GM21423 (cell line): ENCODE data around the gene EVA1C.
"Not testable (repeated sequence)": the region's sequence is repeated elsewhere in the genome, so short reads cannot be mapped to it uniquely, and the experiment has no call there.

Experiments
- ATAC-seq: cut with Tn5 transposase; IDR thresholded peaks from one replicate; pipeline ENCODE4 v1.9.1; 2021; ENCODE audit warnings: mild to moderate bottlenecking, moderate library complexity; ENCODE audit not compliant: unreplicated experiment

EVA1C gene, protein sequence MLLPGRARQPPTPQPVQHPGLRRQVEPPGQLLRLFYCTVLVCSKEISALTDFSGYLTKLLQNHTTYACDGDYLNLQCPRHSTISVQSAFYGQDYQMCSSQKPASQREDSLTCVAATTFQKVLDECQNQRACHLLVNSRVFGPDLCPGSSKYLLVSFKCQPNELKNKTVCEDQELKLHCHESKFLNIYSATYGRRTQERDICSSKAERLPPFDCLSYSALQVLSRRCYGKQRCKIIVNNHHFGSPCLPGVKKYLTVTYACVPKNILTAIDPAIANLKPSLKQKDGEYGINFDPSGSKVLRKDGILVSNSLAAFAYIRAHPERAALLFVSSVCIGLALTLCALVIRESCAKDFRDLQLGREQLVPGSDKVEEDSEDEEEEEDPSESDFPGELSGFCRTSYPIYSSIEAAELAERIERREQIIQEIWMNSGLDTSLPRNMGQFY

DNA sequence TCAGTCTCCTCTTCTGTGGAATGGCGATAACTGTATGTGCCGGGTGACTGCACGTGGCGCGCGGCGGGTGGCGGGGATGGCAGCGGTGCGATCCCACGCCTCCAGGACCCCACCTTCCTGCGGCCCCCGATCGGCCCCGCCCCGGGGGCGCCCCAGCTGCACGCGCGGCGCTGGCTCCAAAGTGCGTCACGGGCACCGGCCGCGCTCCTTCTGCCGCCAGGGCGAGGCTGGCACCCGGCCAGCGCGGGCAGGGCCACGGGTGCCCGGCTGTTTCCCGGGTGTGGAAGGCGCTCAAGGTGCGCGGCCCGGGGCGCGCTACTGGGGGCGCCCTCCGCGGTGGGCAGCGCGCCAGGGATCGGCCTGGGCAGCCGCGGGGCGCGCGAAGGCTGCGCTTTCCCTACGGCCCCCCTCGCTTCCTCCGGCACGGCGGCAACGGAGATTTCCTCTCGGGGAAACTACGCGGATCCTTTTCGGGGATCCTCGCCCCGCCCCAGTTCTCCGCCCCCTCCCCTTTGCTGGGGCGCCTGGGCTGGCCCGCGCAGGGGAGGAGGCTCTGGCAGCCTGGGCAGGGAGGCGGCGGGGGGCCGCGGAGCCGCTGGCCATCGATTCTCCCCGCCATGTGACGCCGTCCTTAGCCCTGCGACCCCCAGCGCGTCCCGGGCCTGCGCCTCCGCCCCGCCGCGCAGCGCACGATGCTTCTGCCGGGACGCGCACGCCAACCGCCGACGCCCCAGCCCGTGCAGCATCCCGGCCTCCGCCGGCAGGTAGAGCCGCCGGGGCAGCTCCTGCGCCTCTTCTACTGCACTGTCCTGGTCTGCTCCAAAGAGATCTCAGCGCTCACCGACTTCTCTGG, at the start of gene EVA1C:
Gene EVA1C (plus strand): TSS at position 545 of the 853 bp plus-strand sequence. CDS start 148 bp downstream, at position 693.
- no peak for ATAC-seq

DNA sequence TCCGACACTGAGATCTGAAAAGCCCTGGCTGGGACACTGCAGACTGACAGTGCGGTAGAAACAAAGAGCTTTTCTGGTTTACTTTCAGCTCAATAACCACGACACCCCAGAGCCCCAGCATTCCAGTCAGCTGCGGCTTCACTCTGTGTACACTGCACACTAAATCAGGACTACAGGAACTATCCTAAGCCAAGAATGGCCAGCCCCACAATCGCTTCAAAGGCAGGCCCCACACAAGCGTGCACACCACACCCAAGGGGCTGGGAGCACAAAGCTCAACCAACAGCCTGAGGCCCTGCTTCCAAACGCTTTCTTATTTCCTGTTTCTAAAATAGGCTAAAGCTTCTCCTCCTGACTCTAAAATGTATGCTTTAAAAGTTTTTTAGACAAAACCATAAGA, 48.1 kb upstream of the EVA1C start:
- no peak for ATAC-seq

DNA sequence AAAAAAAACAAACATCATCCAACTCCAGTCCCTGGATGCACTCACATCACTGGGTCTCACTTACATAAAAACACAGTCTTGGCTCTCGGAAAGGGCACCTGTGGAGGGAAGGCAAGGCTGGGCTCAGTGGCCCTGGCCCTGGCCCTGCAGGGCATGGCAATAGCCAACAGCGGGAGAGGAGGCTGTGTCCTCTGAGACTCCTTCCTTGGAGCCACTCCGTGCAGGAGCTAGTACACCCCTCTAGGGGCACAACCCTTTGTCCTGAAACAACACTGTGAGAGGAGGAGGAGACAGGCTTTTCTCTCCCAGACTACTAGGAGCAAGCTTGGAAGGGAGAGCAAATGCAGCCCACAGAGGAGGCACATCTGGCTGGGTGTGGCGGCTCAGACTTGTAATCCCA, 47.7 kb upstream of the EVA1C start:
- no peak for ATAC-seq

DNA sequence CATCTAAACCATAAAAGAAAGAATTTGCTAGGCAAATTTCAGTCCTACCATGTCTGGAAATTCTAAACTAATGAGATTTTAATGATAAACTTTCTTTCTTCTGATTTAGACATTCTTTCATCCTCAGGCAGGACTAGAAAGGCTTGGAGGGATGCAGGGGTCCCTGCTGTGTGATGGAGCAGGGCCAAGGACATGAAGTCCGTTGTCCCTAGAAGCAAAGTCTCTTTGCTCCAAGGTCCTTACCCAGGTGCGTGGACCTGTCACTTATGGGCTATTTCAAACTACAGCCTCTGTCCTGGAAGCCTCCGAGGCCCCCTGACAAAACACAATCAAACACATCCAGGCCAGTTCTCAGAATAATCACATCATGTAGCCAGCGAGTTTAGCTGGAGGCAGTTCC, 46.3 kb upstream of the EVA1C start:
- no peak for ATAC-seq

DNA sequence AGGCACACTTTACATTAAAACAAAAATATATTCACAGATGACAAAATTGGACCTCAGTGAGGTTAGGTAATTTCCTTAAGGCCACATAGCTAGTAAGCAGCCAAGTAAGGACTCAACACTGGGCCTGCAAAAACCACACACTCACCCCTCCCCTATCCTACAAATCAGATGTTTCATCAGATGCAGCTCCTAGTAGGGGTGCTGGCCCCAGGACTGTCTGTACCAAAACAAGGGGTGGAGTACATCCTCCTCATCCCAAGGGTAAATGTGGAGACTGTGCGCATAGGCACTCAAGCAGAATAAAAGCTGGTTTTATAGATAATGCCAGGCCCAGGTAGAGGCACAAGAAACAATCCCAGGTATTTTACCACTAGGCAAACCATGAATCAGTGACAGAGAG, 45.3 kb upstream of the EVA1C start:
- ATAC-seq = no peak

DNA sequence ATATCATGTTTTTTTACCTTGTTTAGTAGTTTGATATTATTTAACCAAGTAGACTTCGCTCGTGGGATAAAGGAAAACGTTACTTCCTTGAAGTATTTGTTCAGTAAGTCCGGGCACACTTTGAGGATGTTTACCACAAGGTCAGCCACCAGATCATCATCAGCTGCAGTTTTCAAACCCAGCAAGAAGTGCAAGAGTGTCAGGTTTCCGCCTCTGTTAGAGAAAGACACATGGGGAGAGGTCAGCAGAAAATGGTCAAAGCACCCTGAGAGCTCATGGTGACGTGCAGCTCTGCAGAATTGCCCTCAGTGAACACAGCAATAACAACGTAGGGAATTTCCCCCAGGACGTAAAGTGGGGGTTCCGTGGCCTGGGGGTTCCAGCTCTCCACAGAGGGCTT, 44.1 kb upstream of the EVA1C start:
- no peak for ATAC-seq

DNA sequence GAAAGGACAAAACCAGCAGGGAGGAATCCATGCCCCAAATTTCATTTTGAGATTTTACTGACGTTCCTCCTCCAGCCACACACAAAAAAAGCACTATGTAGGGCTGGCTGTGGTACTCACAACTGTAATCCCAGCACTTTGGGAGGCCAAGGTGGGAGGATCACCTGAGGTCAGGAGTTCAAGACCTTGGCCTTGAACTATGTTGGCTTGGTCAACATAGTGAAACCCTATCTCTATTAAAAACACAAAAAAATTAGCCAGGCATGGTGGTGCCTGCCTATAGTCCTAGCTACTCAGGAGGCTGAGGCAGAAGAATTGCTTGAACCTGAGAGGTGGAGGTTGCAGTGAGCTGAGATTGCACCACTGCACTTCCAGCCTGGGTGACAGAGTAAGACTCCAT, 43.5 kb upstream of the EVA1C start:
- ATAC-seq = not testable (repeated sequence)

DNA sequence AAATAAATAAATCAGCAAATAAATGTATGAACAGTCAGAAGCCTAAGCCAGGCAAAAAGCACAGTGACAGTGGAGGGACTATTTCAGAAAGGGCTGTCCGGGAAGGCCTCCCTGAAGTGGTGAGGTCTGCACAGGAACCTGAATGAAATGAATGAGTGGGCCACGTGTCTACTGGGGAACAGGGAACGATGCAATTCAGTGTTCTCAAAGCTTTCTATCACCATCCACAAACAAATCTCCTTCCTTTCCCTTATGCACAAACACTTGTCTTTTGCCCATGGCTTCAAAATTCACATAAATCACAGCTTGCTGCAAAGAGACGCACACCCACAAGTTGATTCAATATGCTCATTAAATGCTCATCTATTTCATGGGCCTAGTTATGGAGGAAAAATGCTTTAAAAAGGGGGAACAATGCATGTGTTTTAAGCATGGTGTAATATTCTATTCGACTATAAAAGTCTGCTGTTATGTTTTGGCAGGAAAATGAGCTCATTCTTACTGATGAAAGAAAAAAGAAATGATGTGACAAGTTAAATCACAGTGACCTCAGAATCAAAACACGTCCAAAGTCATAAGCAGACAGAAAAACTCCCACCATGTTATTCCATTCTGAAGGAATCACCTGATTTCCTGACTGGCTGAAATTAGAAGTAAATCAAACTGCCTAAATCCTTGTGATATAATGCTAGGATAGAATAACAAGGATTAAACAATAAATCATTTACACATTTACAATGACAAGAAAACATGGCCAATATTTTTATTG, 41.3 kb upstream of the EVA1C start:
- ATAC-seq = no peak

DNA sequence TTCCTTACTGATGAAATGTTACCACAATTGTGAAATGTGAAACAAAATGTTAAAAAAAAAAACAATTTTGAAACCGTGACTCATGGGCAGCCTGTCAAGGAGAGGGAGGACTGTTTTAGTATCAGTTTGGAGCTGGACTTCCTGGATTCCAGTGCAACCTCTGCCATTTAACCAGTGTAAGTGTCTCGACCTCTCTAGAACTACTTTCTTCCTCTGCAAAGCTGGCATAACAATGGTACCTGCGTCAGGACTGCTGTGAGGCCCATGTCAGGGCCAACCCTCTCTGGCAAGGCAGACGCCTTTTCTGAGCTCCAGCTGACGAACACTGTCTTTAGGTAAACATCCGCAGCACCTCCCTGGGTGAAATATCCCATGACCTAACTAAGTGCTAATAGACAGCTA, 40.6 kb upstream of the EVA1C start:
- ATAC-seq = no peak

DNA sequence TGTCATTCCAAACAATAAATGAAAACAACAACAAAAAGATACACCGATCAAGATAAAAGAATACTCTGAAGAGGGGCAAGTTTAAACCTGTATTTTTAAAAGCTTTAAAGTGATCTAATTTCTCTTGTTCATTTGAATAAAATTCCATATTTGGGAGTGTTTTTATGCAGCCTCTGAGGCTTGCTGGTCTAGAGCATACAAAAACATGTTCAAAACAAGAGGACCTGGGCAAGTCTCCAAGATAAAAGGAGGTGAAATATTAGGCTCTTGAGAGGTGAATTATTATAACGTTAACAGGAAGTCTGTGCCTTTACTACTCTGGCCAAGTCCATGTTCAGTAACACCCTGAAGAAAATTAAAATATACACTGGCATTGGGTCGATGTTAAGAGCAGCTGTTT, 39.8 kb upstream of the EVA1C start:
- no peak for ATAC-seq

DNA sequence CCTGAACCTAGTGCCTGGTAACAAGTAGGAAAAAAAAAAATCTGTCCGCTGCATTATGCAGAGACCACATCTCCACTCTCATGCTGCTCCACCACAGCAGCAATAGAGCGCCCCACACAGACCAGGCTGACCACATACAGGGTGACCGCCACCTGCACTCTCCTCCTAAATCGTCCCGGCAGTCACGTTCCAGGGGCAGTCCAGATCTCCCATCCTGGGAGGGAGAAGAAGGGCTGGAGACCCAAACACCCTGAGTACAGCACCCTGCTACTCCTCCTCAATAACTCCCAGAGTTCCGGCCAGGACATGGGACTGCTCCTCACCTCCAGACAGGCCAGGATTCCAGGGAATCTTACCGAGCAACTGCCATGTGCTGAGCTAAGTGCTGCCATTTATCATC, 35.0 kb upstream of the EVA1C start:
- no peak for ATAC-seq

DNA sequence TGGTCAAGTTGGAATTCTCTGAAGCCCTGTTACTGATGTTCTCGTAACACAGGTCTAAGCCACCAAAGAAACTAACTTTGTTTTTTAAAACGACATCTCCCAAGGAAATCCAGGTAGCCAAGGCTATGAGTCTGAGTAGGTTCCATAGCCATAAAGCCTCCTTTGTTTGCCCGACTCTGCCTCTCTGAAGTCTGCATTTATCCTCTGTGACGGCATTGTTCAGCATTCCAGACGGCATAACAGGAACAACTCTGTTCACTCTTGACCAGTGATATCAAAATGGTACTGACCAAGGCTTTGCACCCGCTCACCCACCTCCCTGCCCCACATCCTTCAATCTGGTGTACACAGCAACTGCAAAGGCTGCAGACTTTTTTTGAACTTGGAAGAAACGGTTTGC, 34.5 kb upstream of the EVA1C start:
- no peak for ATAC-seq

DNA sequence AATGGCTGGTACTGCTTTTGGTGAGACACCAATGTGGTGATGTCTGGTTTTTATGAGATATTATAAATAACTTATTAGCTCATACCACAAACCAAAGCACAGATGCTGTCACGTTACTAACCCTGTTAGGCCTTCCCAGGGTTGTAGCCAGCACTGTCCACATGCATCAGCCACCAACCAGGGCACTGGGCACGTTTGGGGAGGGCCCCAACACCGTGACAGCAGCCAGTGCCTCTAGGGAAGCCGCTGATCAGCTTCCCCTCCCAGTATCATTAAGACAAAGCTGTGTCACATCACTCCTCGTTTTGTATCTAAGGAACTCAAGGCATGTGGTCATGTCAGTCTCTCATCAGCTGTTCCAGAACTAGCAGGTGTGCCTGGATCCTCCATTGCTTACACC, 33.5 kb upstream of the EVA1C start:
- no peak for ATAC-seq

DNA sequence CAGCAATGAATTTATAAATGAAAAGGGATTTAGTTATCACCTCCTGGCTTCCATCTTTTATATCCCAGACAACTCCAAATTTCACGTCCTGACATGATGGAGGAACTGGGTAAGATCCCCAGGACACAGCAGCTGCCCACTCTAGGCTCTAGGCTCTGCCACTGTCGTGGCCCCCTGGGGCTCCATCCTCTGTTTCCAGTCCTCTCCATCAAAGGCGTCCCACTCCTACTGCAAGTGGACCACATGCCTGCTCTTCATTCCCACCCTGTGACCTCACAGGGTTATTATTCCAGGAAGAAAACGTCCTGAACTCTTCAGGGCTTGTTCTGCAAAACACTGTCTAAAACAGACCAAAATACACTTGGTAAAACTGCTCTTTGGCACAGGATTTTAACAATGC, 31.6 kb upstream of the EVA1C start:
- no peak for ATAC-seq

DNA sequence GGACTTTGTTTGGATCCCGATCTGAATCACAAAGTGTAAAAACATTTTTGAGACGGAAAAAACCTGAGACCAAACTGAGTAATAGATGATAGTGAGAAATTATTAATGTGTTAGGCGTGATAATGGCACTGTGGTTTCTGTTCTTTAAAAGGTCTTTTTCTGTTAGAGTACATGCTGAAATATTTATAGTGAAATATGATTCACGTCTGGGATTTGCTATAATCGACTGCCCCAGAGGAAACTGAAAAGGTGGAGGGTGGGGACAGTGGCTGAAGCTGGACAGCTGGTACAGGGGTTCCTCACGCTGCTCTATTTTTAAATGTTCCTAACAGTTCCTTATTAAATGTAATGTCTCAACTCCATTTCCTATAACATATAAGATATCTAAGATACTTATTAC, 30.9 kb upstream of the EVA1C start:
- ATAC-seq = no peak

DNA sequence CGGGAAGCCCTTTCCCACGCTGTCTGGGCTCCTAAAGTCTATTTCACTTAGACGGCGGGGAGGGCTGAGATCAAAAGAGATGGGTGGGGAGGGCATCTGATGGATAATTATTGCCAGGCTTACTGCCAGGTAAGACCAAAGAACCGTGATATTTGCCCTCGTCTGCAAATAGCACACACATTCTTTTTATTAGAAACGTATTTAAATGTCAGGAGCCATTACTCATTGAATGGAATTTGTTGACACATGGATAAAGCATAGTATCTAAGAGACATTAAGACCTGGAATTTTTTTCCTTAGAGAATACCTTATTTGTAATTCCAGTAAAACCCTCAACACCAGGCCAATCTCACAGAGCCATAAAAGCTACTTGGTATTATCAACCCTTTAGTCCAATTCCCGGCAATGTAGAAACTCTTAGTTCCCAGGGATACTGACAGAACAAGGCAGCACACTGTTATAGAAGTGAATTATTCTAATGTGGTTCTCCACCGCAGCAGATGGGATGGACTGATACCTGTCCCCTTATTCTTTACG, 30.3 kb upstream of the EVA1C start:
- no peak for ATAC-seq

DNA sequence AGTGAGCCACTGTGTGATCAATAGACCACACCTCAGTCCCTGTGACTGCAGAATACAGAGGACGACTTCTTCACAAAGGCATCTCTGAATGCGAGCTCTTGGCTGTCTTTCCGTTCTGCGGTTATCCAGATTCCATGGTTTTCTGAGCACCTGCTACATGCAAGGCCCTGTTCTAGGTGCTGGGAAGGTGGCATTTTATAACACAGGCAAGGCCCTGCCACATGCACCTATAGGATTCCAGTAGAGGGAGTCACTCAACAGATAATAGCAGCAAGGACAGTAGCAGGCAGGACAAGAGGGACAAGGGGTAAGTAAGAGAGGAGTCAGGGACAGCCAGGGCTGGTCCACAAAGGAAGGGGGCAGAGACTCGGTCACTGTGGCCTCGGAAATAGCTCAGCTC, 28.7 kb upstream of the EVA1C start:
- no peak for ATAC-seq

DNA sequence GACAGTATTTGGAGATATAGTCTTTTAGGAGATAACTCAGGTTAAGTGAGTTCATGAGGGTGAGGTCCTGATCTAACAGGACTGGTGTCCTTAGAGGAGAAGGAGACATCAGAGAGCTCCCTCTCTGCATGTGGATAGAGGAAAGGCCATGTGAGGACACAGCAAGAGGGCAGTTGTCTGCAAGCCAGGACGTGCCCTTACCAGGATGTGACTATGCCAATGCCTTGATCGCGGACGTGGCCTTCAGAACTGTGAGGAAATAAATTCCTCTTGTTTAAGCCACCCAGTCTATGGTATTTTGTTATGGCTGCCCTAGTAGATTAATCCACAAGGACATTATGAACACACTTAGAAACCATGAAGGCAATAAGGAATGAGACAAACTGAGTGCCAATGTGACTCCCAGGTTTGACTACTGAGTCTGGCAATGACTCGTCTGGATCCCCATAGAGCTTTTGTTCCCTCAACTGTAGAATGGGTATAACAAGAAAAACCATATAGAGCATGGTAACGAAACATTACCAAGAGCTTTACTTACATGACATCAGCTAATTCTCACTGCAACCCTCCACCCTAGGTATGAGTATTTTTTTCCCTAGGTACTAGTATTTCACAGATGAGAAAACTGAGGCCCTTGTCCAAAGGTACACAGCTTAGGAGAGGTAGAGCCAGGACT, 26.2 kb upstream of the EVA1C start:
- no peak for ATAC-seq

DNA sequence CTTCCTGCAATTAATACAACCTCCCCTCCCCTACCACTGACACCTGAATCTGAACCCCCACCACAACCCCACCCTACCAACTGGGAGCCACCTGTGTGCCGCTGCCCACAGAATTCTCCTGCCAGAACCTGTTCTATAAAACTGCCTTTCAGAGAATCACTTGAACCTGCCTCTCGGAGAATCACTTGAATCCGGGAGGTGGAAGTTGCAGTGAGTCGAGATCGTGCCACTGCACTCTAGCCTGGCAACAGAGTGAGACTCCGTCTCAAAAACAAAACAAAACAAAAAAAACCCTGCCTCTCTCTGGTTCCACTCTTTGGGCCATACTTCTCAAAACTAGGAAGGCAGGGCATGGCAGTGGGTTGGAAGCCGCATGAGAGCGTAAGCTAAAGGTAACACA, 25.4 kb upstream of the EVA1C start:
- no peak for ATAC-seq

DNA sequence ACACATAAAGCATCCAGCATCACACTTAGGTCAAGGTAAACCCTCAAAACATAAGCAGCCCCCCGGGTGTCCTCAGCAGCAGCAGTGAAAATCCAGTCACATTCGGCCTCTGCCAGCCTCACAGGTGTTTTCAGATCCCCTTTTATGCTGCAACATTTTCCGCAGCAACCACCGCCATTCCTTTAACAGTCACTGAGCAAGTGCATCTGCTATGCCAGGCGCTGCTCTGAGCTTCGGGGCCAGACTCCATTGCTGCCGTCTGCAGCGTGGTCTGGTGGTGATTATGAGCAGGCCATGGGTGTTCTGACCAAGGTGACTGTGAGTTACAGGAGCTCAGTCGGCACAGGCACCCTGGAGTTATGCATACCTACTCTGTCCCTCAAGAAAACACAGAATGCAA, 24.2 kb upstream of the EVA1C start:
- no peak for ATAC-seq
